ENCODE measurements around the gene MZT2B. TPM values are rescaled to one million over a fixed set of nuclear protein-coding genes. Genes with fewer than 3 reads are reported as not detected.
A peak's percentile ranks its signal among the peaks of the same experiment; 100 is the strongest.
"Not testable (repeated sequence)": the region's sequence is repeated elsewhere in the genome, so short reads cannot be mapped to it uniquely, and the experiment has no call there.

The MZT2B gene
- total and polyA plus RNA-seq, 9 of the 15 experiments (the other 6 are each of a cell fraction or from before 2014, with no cell fraction given), result 5.1 to 435 (median 102) TPM

DNA sequence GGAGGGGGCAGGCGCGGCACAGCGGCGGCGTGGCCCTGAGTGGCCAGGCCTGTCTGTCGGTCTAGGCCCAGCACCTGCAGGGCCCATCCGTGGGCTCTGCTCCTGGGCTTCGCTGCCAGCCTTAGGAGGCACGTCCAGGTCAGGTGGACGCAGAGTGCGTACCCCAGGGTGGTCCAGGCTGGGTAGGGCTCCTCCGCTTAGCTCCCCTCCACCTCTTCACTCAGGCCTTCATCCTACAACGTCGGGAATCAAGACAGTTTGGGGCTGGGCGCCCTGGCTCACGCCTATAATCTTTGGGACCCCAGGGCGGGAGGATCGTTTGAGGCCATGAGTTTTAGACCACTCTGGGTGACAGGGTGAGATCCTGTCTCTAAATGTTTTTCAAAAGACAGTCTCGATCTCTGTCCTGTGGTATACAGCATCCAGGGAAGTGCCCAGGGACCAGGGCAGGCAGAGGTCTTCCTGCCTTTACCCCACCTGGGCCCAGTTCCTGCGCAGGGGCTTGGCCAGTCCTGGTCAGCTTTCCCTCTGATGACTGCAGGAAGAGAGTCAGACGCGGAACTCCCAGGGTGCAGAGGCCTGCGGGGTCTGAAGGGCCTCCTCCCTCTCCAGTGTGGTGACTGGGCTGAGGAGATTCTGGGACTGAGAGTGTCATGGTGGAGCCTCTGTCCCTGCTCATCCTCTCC, 907 bp downstream of the MZT2B start:
- peak; percentile 49 for ATAC-seq
- in situ Hi-C loops (cut with MboI), result loop anchor here (5.0 kb wide), 1 partner anchor 154 kb away; no protein-coding TSS in a partner anchor

More for the DNA sequence above, 907 bp downstream of the MZT2B start:
- ChIA-PET CTCF (ENCODE audit: low intra/inter-chr PET ratio) (interaction anchor here (0.6 to 1.7 kb wide), 2 partner anchors 16 to 150 kb away, joined by 3 to 6 read pairs; no protein-coding TSS in a partner anchor), POLR2A (interaction anchor here (0.6 to 1.0 kb wide), 2 partner anchors 10 to 151 kb away, joined by 3 to 4 read pairs; no protein-coding TSS in a partner anchor)
- Histone ChIP-seq H3K79me2 (ENCODE audit: control insufficient read depth, insufficient read depth, low read length) (peaks cover 67% of the 10 kb centered on the region), H3K4me2 (ENCODE audit: insufficient read depth, low read length) (peak overlapping the region; percentile 86), H3K4me3 (peak overlapping the region; percentile 100), H3K36me3 (ENCODE audit: control insufficient read depth, insufficient read depth, low read length) (peaks cover 33% of the 10 kb centered on the region; the same call in 2 of the 3 replicates), H3K27ac (ENCODE audit: extremely low read depth, low read depth, low read length) (peak overlapping the region; percentile 75), H3K9ac (ENCODE audit: insufficient read depth in 1 of 2, low read depth in 2 of 2, low read length in 2 of 2) (peak overlapping the region; percentile 84 to 98), H3K4me1 (replicated peaks in 1 of 2; ENCODE audit: control insufficient read depth in 2 of 2, insufficient read depth in 2 of 2, low read length in 2 of 2) (peaks cover 7 to 47% of the 10 kb centered on the region in 2 experiments; a peak in 4 of 5 replicates)
- 3% methylated on average over 15 of the region's 23 CpGs for WGBS (ENCODE audit: insufficient coverage, low coverage, missing lambda C conversion rate)
- DNase-seq (ENCODE audit: extremely low read depth in 1 of 4, low spot score in 3 of 4), result peak in 1 of 4 experiments; percentile 23
- H3K9me3 ChIP-seq (replicated peaks; ENCODE audit: control insufficient read depth, insufficient read depth, low read depth, low read length); BruUV-seq (replicated peaks); H2AFZ ChIP-seq (ENCODE audit: low read depth, low read length); H4K20me1 ChIP-seq (replicated peaks; ENCODE audit: control insufficient read depth, insufficient read depth, low read length); H3K9me1 ChIP-seq (ENCODE audit: control insufficient read depth, insufficient read depth, low read length); H3K27me3 ChIP-seq (ENCODE audit: control insufficient read depth in 2 of 2, insufficient read depth in 2 of 2, low read length in 2 of 2): not testable (repeated sequence)
- peak; percentile 81 for FAIRE-seq
- intact Hi-C loops (cut with micrococcal nuclease), result loop anchor here (5.0 to 10.0 kb wide), 2 partner anchors 159 to 1302 kb away; partner anchors contain the start of gene IMP4
- TF ChIP-seq NRF1 (conservative IDR thresholded peaks at IDR 0.05 in 1 of 2, IDR thresholded peaks at IDR 0.05 in 1 of 2), result peak; percentile 55 to 61; a peak in 3 of 4 replicates
- TF ChIP-seq ZFX (CRISPR knock-in tag; IDR thresholded peaks at IDR 0.05), result peak; percentile 26; the same call in 1 of the 2 replicates

All from K562 (cell line).